D721Med (cell line): ENCODE results near the gene SKAP1.

Source experiments
- DNase-seq: peaks from one replicate; pipeline ENCODE4 v3.0.0; 2011; ENCODE audit warnings: low spot score; ENCODE audit not compliant: insufficient read length
- FAIRE-seq: peaks from 2 replicates; lab custom pipeline; 2011; peaks lifted over from hg19 to GRCh38; lab: Jason Lieb, UNC
- CTCF ChIP-seq: IDR thresholded peaks from 2 replicates; pipeline ENCODE4 v1.5.1; 2012; ENCODE audit warnings: mild to moderate bottlenecking, control low read depth; ENCODE audit not compliant: insufficient read depth; ENCODE audit errors: missing control alignments

Gene SKAP1

GRCh38 chr17:48335858-48336500 is 94.0 kb downstream of the SKAP1 start:
- DNase-seq: no peak
- FAIRE-seq: no peak
- peak; percentile 84 for TF ChIP-seq CTCF

GRCh38 chr17:48335146-48335784 is 94.7 kb downstream of the SKAP1 start:
- no peak for DNase-seq
- no peak for TF ChIP-seq CTCF
- no peak for FAIRE-seq

- DNase-seq (no peak), FAIRE-seq (no peak)
- no peak for TF ChIP-seq CTCF
Observed at GRCh38 chr17:48333034-48333530, 96.9 kb downstream of the SKAP1 start.

GRCh38 chr17:48330887-48331286 is 99.1 kb downstream of the SKAP1 start:
- no peak for FAIRE-seq
- TF ChIP-seq CTCF: no peak

GRCh38 chr17:48330421-48330820 is 99.6 kb downstream of the SKAP1 start:
- no peak for TF ChIP-seq CTCF
- DNase-seq (no peak), FAIRE-seq (no peak)

More at GRCh38 chr17:48330887-48331286, 99.1 kb downstream of the SKAP1 start:
- DNase-seq: no peak

- TF ChIP-seq CTCF: no peak
- DNase-seq (no peak), FAIRE-seq (no peak)
Observed at GRCh38 chr17:48328457-48328856, 101.6 kb downstream of the SKAP1 start.

GRCh38 chr17:48326310-48326709 is 103.7 kb downstream of the SKAP1 start:
- TF ChIP-seq CTCF: no peak
- no peak for DNase-seq
- FAIRE-seq: no peak
